Measurements from ENCODE around the gene CEP112. TPM values are rescaled to one million over a fixed set of nuclear protein-coding genes. Genes with fewer than 3 reads are reported as not detected.

CEP112 gene
- total and polyA plus RNA-seq, 4 donors, result 1.1 to 4.9 (median 1.4) TPM

GRCh38 chr17:65952015-65952414 lies 239.9 kb downstream of the CEP112 start:
- Histone ChIP-seq H3K9ac (ENCODE audit: low read depth in 1 of 2, low read length in 2 of 2) (no peak overlapping the region), H3K4me3 (ENCODE audit: low read depth in 1 of 3, low read length in 3 of 3) (no peak overlapping the region), H3K27ac (ENCODE audit: low read depth in 1 of 2, low read length in 2 of 2) (no peak overlapping the region), H3K9me3 (ENCODE audit: control insufficient read depth in 4 of 4, low read length in 3 of 4) (peaks cover 0 to 7% (median 0%) of the 10 kb centered on the region in 4 donors), H3K27me3 (ENCODE audit: control insufficient read depth in 4 of 4, insufficient read depth in 4 of 4, low read length in 3 of 4) (no peaks in the 10 kb centered on the region), H3K36me3 (ENCODE audit: control insufficient read depth in 4 of 4, insufficient read depth in 3 of 4, low read depth in 1 of 4, low read length in 3 of 4) (no peaks in the 10 kb centered on the region), H3K4me1 (ENCODE audit: control insufficient read depth in 4 of 4, insufficient read depth in 4 of 4, low read length in 3 of 4) (no peaks in the 10 kb centered on the region)
- TF ChIP-seq ATF3 (IDR thresholded peaks at IDR 0.05) (no peak), SP1 (IDR thresholded peaks at IDR 0.05) (no peak), NR2F2 (IDR thresholded peaks at IDR 0.05) (no peak), YY1 (IDR thresholded peaks at IDR 0.05) (no peak), RAD21 (IDR thresholded peaks at IDR 0.05) (no peak), JUND (IDR thresholded peaks at IDR 0.05) (no peak), RXRA (IDR thresholded peaks at IDR 0.05) (no peak), ZBTB33 (IDR thresholded peaks at IDR 0.05) (no peak)
- no peak for DNase-seq (ENCODE audit: low spot score)

- Histone ChIP-seq H3K36me3 (ENCODE audit: control insufficient read depth in 4 of 4, insufficient read depth in 3 of 4, low read depth in 1 of 4, low read length in 3 of 4) (no peaks in the 10 kb centered on the region), H3K4me3 (ENCODE audit: low read depth in 1 of 3, low read length in 3 of 3) (no peak overlapping the region), H3K4me1 (ENCODE audit: control insufficient read depth in 4 of 4, insufficient read depth in 4 of 4, low read length in 3 of 4) (no peaks in the 10 kb centered on the region), H3K27me3 (ENCODE audit: control insufficient read depth in 4 of 4, insufficient read depth in 4 of 4, low read length in 3 of 4) (no peaks in the 10 kb centered on the region), H3K9ac (ENCODE audit: low read depth in 1 of 2, low read length in 2 of 2) (no peak overlapping the region), H3K27ac (ENCODE audit: low read depth in 1 of 2, low read length in 2 of 2) (no peak overlapping the region), H3K9me3 (ENCODE audit: control insufficient read depth in 4 of 4, low read length in 3 of 4) (peaks cover 0 to 7% (median 0%) of the 10 kb centered on the region in 4 donors)
- WGBS, result 98% methylated on average over 2 of the region's 2 CpGs
- DNase-seq (ENCODE audit: low spot score), result no peak
- no peak for TF ChIP-seq EGR1 (IDR thresholded peaks at IDR 0.05; ENCODE audit: low read depth in 2 of 2)
- no peak for TF ChIP-seq CTCF (IDR thresholded peaks at IDR 0.05; ENCODE audit: low read depth, low read length, missing input control)
- no peak for TF ChIP-seq ZBTB33 (IDR thresholded peaks at IDR 0.05)
- TF ChIP-seq FOXA1 (IDR thresholded peaks at IDR 0.05), result no peak
- no peak for TF ChIP-seq JUND (IDR thresholded peaks at IDR 0.05)
- no peak for TF ChIP-seq YY1 (IDR thresholded peaks at IDR 0.05)
- TF ChIP-seq MAX (IDR thresholded peaks at IDR 0.05), result no peak
- TF ChIP-seq SP1 (IDR thresholded peaks at IDR 0.05), result no peak
- no peak for TF ChIP-seq RAD21 (IDR thresholded peaks at IDR 0.05)
- no peak for TF ChIP-seq FOXA2 (IDR thresholded peaks at IDR 0.05)
- TF ChIP-seq GABPA (IDR thresholded peaks at IDR 0.05 in 1 of 2, conservative IDR thresholded peaks at IDR 0.05 in 1 of 2), result no peak
- no peak for TF ChIP-seq HNF4A (conservative IDR thresholded peaks at IDR 0.05)
- TF ChIP-seq TAF1 (conservative IDR thresholded peaks at IDR 0.05), result no peak
- TF ChIP-seq ATF3 (IDR thresholded peaks at IDR 0.05), result no peak
Observed at GRCh38 chr17:65947831-65948230, 244.1 kb downstream of the CEP112 start.

All from liver (tissue), 9 donors.